ENCODE measurements around the gene ACKR2. TPM values are rescaled to one million over a fixed set of nuclear protein-coding genes. Genes with fewer than 3 reads are reported as not detected.

Gene ACKR2
- total and polyA plus RNA-seq, 4 donors = 1.1 to 5.7 (median 3.5) TPM

DNA sequence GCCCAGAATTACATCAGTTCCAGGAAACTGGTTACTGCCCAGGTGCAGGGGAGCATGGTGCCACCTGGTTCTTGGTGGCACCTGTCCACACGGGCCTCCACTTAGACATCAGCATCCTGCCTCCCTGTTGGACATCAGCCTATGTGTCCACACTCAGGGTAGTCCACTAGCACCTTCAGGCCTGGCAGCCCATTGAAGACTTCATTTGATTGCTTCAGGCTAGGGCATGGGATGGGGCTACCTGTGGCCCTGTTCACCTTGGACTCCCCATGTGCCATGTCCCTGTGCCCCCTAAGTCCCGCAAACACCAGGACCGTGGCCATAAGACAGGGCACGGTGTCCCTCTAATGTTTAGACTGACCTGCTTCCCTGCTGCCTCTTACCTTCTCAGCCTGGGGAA is 35.6 kb downstream of the ACKR2 start:
- no peak for ATAC-seq (ENCODE audit: insufficient read depth, low FRiP score)
- Histone ChIP-seq H3K9me3 (ENCODE audit: control insufficient read depth in 4 of 4, insufficient read depth in 3 of 4, low read length in 3 of 4) (no peaks in the 10 kb centered on the region), H3K4me3 (no peak overlapping the region), H3K4me1 (ENCODE audit: control insufficient read depth in 5 of 5, insufficient read depth in 5 of 5, low read length in 5 of 5) (peaks cover 0 to 10% (median 0%) of the 10 kb centered on the region in 5 donors), H3K36me3 (ENCODE audit: control insufficient read depth in 4 of 4, insufficient read depth in 4 of 4, low read length in 4 of 4) (no peaks in the 10 kb centered on the region), H3K27ac (ENCODE audit: low read depth in 1 of 2, low read length in 1 of 2) (no peak overlapping the region), H3K9ac (ENCODE audit: insufficient read depth in 1 of 2, low read length in 2 of 2) (no peak overlapping the region), H3K27me3 (ENCODE audit: control insufficient read depth in 3 of 3, insufficient read depth in 3 of 3, low read length in 2 of 3) (no peaks in the 10 kb centered on the region)
- no peak for TF ChIP-seq CTCF (IDR thresholded peaks at IDR 0.05; ENCODE audit: control extremely low read depth, extremely low read depth)
- 79 to 87% methylated on average over 4 of the region's 4 CpGs for WGBS, 2 donors
- no peak for DNase-seq

GRCh38 chr3:42846685-42847522 is 37.7 kb downstream of the ACKR2 start:
- no peak for TF ChIP-seq CTCF (IDR thresholded peaks at IDR 0.05; ENCODE audit: control extremely low read depth, extremely low read depth)
- Histone ChIP-seq H3K36me3 (ENCODE audit: control insufficient read depth in 4 of 4, insufficient read depth in 4 of 4, low read length in 4 of 4) (no peaks in the 10 kb centered on the region), H3K9ac (ENCODE audit: insufficient read depth in 1 of 2, low read length in 2 of 2) (no peak overlapping the region), H3K9me3 (ENCODE audit: control insufficient read depth in 4 of 4, insufficient read depth in 3 of 4, low read length in 3 of 4) (no peaks in the 10 kb centered on the region), H3K27me3 (ENCODE audit: control insufficient read depth in 3 of 3, insufficient read depth in 3 of 3, low read length in 2 of 3) (no peaks in the 10 kb centered on the region), H3K4me1 (ENCODE audit: control insufficient read depth in 5 of 5, insufficient read depth in 5 of 5, low read length in 5 of 5) (peaks cover 0 to 8% (median 0%) of the 10 kb centered on the region in 5 donors), H3K4me3 (no peak overlapping the region), H3K27ac (ENCODE audit: low read depth in 1 of 2, low read length in 1 of 2) (peak overlapping the region in 1 of 2 donors; percentile 35)
- 40 to 43% methylated on average over 5 of the region's 5 CpGs for WGBS, 2 donors
- peak in 2 of 3 donors; percentile 27 to 40 for DNase-seq
- ATAC-seq (ENCODE audit: insufficient read depth, low FRiP score) = no peak

GRCh38 chr3:42847731-42848130 is 38.5 kb downstream of the ACKR2 start:
- Histone ChIP-seq H3K4me1 (ENCODE audit: control insufficient read depth in 5 of 5, insufficient read depth in 5 of 5, low read length in 5 of 5) (peaks cover 0 to 8% (median 0%) of the 10 kb centered on the region in 5 donors), H3K36me3 (ENCODE audit: control insufficient read depth in 4 of 4, insufficient read depth in 4 of 4, low read length in 4 of 4) (no peaks in the 10 kb centered on the region), H3K27ac (ENCODE audit: low read depth in 1 of 2, low read length in 1 of 2) (peak overlapping the region in 1 of 2 donors; percentile 32), H3K9ac (ENCODE audit: insufficient read depth in 1 of 2, low read length in 2 of 2) (no peak overlapping the region), H3K27me3 (ENCODE audit: control insufficient read depth in 3 of 3, insufficient read depth in 3 of 3, low read length in 2 of 3) (no peaks in the 10 kb centered on the region), H3K9me3 (ENCODE audit: control insufficient read depth in 4 of 4, insufficient read depth in 3 of 4, low read length in 3 of 4) (no peaks in the 10 kb centered on the region), H3K4me3 (no peak overlapping the region)
- no peak for ATAC-seq (ENCODE audit: insufficient read depth, low FRiP score)
- peak in 1 of 3 donors; percentile 31 for DNase-seq
- no peak for TF ChIP-seq CTCF (IDR thresholded peaks at IDR 0.05; ENCODE audit: control extremely low read depth, extremely low read depth)
- WGBS, 2 donors = 37 to 47% methylated on average over 4 of the region's 4 CpGs

Data from lung (tissue), 12 donors.